HG02870 (cell line): ENCODE data around the gene FUT3.

Experiments
- ATAC-seq: cut with Tn5 transposase; IDR thresholded peaks from one replicate; pipeline ENCODE4 v1.9.1; 2021; ENCODE audit warnings: mild to moderate bottlenecking, moderate library complexity; ENCODE audit not compliant: unreplicated experiment

Gene FUT3

DNA sequence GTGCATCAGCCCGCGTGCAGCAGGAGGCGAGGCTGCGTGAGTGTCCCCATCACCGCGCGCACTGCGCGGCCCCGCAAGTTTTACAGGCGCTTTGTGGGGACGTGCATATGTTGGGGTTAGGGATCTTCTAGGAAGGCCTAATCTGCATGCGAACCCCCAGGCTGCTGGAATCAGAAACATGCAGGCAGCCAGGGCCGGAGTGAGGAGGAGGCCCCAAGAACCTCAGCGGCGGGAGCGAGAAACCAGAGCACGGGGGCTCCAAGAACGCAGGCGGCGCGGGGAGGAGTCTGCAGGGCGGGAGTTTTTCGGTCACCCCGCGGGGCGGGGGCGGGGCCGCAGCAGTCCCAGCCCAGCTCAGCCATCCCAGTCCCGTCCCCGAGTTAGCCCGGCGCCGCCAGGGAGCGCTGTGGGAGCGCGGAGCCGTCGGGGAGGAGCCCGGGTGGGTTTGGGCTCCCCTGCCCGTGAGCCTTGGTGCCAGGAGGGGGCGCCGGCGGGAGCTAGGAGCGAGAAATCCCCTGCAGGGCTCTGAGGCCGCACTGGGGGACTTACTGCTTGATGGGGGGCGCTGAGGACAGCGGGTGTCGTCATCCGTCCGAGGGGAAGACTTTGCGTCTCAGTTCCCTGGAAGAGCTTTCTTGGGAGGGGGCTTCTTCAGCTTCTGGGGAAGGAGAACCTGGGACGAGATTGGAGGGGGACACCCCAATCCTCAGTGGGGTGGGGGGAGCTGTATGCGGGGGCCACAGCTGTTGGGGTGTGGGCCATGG lies 47.3 kb downstream of the FUT3 start:
- peak; percentile 42 for ATAC-seq

GRCh38 chr19:5803441-5803751 lies 47.9 kb downstream of the FUT3 start:
- ATAC-seq, result no peak

DNA sequence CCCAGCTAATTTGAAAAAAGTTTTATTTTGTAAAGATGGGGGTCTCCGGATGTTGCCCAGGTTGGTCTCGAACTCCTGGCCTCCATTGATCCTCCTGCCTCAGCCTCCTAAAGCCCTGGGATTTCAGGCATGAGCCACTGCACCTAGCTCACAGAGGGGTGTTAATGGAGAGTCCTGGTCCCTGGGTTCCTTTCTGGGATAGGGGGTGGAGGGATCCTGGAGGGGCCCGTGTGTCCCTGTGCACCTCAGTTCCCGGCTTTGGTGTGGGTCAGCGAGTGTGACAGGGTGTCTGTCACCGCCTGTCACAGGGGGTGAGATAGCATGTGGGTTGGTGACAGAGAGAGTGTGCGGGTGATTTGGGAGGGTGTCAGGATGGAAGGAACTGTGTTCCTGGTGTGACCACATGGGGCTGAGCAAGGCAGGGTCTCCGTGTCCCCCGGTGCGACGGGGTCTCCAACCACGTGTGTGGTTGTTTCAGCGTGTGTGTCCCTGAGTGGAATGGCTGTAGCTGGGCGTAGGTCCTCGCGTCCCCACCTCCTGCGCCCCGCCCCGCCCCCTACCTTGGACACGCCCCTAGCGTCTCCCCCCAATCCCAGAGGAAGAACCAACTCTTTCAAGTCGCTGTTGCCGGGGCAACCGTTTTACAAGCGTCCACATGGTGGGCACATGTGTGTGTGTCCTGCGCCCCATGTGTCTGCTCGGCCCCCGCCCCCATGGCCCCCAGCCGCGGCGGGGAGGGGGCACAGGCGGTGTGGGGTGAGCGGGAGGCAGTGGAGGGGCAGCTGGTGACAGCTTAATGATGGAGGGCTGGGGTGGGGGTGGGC lies 49.2 kb downstream of the FUT3 start:
- ATAC-seq, result no peak

DNA sequence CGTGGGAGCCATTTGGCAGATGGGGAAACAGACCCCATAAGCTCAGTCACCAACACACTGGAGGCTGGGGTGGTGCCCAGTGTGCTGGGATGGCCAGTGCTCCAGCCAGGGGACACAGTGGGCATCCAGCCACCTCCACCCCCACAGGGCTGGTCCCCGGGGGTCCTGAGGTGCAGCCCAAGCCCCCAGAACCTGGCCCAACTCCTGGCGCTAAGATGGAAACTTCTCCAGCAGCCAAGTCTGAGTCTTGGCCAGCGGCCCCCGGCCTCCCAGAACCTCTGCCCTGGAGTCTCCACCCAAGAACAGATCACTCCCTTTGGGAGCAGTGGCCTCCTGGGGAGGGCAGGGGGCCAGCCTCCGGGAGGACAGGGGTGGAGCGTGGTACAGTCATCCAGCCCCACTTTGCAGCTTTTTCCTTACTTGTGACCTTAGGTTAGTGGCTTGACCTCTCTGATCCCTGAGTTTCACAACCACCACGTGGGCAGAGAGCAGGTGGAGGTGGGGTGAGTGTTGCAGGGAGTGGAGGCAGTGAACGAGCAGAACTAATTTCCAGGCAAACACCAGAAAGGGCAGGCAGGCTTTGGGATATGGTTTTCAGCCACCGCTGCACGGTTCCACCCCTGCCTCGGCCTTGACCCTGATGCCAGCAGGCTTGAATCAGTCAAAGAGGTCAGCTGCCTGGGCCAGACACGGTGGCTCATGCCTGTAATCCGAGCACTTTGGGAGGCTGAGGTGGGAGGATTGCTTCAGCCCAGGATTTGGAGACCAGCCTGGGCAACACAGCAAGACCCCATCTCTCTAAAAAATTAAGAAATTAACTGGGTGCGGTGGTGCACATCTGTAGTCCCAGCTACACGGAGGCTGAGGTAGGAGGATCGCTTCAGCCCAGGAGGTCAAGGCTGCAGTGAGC lies 50.6 kb downstream of the FUT3 start:
- no peak for ATAC-seq

- no peak for ATAC-seq
Observed at GRCh38 chr19:5799247-5800241, 51.7 kb downstream of the FUT3 start.

DNA sequence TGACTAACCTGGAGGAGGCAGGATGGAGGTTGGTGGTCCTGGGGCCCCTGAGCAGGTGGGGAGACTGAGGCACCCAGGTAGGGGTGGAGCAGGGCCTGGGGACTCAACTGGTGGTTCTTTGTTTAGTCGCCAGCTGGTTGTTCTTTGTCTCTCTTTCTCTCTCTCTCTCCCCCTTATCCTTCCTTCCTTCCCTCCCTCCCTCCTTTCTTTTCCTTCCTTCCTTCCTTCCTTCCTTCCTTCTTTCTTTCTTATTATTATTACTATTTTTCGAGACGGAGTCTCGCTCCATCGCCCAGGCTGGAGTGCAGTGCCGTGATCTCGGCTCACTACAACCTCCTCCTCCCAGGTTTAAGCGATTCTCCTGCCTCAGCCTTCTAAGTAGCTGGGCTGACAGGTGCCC lies 53.0 kb downstream of the FUT3 start:
- no peak for ATAC-seq

- ATAC-seq, result no peak
Observed at GRCh38 chr19:5795382-5795919, 55.8 kb downstream of the FUT3 start.

GRCh38 chr19:5793188-5793587 lies 58.1 kb downstream of the FUT3 start:
- no peak for ATAC-seq
